DND-41 (cell line): ENCODE results near the gene C3orf18.

Experiments
- CTCF ChIP-seq: IDR thresholded peaks from 2 replicates; pipeline ENCODE4 v1.5.1; 2012; ENCODE audit warnings: borderline replicate concordance, low read length, moderate library complexity, mild to moderate bottlenecking; ENCODE audit not compliant: poor library complexity, severe bottlenecking; ENCODE audit errors: extremely low read depth
- EZH2 ChIP-seq: IDR thresholded peaks from 3 replicates; pipeline ENCODE4 v1.6.1; 2012; ENCODE audit warnings: borderline replicate concordance, low read depth, mild to moderate bottlenecking, moderate library complexity, low read length, inconsistent platforms; ENCODE audit not compliant: severe bottlenecking

- TF ChIP-seq EZH2: no peak
- no peak for TF ChIP-seq CTCF
Measured at GRCh38 chr3:50534681-50535330, 32.7 kb downstream of the C3orf18 start.
